Endometrium (tissue), 2 donors: ENCODE results near the gene TTC8.
A peak's percentile ranks its signal among the peaks of the same experiment; 100 is the strongest.
"Not testable (repeated sequence)": the region's sequence is repeated elsewhere in the genome, so short reads cannot be mapped to it uniquely, and the experiment has no call there.

Experiments
- FAIRE-seq: peaks from 2 replicates; lab custom pipeline; 2012; peaks lifted over from hg19 to GRCh38; lab: Jason Lieb, UNC
- donor health status: control.
- donor health status: control.

The TTC8 gene

DNA sequence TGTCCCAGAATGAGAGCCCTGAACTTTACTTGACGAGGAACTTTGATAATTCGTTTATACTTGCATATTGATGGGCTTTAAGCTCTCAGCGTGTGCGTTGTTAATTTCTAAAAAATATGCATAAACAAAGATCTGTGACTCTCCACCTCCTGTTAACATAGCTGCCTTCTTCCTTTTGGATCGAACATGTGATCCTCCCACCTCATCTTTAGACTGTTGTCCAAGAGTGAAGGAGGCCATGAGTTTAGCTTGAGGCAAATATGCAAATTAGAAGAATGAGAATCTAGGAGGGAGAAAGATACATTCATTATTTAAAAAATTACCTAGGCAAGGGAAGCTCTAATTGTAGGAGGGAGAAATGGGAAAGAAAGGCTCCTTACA, 617 bp downstream of the TTC8 start:
- no peak for FAIRE-seq

DNA sequence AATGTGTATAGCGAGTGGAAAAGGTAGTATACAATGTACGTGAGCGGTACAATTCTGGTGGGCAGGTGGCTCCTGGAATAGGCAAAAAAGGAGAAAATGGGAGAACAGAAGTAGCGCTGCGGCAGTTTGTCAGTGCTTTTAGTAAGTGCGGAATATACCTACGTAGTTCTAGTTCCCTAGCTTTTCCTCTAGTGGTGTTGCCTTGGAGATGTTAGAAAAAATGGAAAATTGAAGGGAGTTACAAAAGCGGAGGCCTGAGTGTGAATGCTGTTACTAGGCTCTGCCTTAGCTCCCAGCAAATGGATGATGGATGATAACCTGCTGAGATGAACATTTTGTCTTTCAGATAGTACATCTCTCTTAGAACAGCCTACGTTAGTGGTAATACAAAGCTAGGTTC, 1.1 kb downstream of the TTC8 start:
- FAIRE-seq = no peak

DNA sequence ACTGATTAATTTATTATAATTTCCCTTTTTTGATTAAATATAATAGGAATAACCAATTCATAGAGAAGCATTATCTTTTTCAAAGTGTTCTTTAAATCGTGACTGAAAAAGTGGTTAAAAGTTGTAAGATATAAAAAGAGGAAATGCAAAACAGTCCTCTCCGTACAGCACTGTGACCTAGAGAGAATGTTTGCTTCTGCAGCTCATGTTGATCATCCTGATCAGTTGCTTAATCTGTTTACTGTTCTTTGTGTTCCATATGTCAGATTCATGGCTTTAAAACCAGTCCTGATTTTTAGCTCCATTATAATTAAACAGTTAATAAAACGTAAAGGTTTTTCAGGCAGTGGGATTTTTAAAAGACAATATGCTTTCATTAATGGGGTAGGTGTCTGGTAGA, 4.7 kb downstream of the TTC8 start:
- no peak for FAIRE-seq

DNA sequence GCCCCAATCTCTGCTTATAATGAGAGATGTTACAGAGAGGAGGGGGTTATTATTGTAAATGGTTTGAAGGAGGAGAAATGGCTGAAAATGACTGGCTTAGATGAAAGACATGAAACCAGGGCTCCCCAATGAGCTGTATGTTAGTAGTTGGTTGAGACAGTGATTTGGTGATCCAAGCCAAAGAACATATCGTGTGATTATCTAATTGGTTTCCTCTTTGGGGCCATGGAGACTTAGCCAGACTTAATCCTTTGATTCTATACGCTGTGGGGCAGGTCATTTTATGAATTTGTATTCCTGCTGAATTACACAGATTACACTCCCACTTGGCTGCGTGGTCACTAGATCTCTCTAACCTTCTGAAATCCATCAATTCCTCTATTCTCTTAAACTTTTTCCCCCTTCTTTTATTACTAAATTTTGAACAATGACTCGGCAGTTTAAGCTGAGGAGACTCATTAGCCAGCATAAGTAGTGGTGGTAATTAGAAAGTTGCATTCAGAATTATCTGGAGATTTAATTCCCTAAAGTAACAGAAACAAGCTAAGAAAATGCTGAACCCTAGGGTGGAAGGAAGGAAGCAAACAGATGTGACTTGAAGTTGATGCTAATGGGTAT, 5.3 kb downstream of the TTC8 start:
- FAIRE-seq = no peak

DNA sequence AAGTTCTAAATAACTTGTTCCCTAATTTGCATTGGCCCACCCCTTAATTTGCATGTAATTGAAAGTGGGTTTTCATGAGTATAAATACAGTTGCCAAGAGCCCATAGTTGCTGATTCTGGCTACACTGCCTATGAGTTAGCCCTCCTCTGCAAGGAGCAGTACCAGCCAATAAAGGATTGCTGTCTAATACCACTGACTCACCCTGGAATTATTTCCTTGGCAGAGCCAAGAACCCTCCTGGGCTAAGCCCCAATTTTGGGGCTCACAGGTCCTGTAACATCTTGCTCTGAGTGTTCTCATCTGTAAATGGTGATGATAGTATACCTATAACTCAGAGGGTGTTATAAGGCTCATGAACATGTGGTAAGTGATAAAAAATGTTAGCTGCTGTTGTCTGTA, 6.8 kb downstream of the TTC8 start:
- no peak for FAIRE-seq

DNA sequence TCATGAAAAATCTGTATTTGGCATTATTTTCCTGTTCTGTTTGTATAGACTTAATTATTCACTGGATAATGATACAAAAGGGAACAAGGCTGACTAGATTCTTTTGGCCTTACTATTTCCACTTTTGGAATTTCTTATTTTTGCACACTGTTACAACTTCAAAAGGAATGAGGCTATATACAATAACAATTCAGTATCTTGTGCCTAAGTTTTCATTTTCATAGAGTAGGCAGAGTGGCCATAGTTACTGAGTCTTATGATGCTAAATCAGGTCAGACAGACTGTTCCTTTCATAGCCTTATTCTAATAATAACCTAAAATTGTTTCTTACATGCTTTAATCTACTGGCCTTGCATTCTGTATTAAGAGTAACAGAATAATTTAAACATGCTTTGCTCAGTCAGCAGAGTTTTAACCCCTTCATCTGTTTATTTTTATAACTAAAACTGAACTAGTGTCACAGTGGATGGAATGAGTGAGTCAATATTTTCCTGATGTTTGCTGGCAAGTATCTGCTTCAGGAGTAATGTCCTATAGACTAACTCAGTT, 10.5 kb downstream of the TTC8 start:
- FAIRE-seq = no peak

DNA sequence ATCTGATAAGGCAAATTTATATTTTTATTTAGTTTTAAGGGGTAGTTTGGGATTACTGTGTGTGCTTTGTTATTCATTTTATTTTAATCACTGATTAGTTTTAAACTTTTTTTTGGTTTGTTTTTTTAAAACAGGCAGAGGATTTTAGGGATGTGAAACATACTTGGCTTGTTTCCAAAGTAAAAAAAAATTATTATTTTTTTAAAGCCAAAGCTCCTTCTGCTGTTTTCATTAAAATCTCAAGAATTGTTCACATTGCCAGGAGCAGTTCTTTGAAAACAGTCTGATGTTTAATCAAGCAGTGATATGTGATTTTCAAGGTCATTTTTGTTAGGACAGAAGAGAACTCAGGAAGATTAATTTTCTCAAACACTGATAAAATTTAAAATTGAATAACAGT, 11.2 kb downstream of the TTC8 start:
- peak; percentile 88 for FAIRE-seq

DNA sequence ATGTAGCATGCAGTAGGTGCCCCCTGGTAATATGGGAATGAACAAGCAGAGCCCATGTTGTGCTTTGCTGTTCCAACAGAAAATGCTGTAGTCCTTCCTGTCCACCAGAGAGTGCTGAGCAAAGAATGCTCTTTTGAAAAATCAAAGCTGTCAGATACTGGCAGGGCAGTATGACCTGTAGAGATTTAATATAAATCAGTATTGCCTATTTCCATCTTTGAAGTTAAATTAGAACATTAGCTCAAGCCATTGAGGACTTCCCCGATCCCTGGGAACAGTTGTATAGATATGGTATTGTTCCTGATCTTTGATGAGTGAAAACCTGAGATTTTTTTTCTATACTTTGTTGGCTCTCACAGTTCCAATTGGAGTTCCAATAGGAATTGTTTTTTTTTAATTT, 13.0 kb downstream of the TTC8 start:
- no peak for FAIRE-seq

DNA sequence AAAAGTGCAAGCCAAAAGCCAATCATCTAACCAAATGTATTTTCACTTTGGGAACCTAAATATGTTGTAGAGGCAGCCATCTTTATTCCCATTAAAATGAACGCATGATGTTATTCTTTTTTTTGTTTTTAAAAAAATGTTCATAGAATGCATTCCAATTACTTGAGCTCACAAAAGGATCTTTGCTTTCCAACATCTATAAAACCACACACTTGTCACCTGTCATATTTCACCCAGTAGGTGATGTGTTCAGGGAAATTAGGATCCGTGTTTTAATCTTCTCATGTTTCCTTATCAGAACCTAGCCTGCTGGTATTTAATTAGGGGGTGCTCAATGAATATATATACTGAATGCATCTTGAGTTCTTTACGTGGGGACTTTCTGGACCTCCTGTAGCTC, 13.6 kb downstream of the TTC8 start:
- FAIRE-seq = no peak

DNA sequence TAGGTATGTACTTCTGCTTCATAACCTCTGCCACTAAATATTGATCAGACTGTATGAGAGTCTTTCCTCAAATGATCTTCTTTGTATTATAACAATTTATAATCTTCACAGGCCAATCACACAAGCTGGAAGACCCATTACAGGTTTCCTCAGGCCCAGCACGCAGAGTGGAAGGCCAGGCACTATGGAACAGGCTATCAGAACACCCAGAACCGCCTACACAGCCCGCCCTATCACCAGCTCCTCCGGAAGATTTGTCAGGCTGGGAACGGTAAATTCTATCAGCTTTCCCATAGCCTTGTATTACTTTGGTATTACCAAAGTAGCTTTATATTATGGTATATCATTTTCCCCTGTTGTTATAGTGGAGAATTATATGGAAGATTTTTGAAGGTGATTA, 16.5 kb downstream of the TTC8 start:
- no peak for FAIRE-seq

DNA sequence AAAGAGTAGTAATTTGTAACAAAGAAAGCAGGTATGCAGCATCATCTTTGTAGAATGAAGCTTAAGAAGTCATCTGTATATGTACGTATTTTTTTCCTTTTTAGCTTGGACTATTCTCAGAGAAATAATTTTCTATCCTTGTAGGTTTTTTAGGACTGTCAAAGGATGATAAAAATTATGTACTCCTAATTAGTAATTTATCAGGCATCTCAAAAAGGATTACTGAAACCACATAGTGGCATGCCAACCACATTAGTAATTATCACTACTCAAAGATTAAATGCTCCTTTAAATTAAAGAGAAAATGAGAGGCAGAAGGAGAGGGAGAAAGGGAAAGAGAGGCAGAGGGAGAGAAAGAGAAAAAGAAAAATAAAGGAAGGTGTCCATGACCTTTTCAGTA, 17.3 kb downstream of the TTC8 start:
- no peak for FAIRE-seq

DNA sequence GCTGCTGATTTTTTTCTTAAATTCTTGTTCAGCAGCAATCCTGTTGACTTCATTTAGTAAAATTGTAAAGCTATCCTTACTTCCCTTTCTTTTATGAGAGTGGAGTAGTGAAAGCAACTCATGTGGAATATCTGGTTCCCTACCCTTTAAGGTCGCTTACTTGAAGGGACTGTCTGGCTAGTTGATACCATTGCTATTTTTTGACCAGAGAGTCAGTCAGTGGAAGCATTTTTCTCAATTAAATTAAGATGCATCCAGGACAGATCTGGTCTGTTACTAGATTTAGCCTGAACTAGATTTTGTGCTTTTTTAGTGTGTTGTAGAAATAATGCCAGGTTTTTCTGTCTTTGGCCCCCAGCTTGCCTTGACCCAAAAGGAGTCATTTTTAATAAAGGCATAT, 18.0 kb downstream of the TTC8 start:
- FAIRE-seq = no peak

DNA sequence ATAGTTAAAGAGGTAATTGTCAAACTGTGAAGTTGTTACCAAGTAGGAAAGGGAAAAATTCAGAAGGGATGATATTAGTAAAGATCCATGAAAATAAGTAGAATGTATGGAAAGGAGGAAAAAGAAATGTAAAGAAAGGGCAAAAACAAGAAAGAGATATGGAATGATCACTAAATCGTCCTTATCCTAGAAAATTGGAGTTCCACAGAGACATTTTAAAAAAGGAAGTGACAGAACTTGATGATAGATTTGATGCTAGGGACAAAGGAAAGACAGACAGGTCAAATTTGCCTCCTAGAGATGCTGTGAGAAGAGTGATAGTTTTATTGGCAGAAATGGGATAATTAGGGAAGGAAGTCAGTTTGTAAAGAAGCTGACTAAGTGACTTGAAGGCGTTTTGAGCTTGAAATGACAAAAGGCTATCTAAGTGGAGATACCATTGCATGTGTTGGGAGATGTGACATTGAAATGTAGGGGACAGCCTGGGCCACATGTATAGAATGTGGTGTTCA, 20.6 kb downstream of the TTC8 start:
- FAIRE-seq = no peak

DNA sequence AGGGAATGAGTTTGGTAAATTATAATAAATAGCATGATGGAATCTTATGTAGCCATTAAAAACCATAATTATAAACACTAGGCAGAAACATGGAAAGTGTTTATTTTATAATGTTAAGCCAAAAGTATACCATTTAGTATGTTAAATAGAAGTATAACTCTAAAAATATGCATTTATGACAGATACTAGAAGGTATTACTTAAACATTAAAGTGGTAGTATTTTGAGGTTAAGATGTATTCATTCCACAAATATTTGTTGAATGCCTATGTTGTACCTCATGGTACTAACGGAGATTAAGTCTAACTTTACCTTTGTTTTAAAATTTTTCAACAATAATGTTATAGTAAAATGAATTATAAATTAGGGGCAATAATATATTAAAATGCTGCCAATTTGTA, 24.1 kb downstream of the TTC8 start:
- no peak for FAIRE-seq

DNA sequence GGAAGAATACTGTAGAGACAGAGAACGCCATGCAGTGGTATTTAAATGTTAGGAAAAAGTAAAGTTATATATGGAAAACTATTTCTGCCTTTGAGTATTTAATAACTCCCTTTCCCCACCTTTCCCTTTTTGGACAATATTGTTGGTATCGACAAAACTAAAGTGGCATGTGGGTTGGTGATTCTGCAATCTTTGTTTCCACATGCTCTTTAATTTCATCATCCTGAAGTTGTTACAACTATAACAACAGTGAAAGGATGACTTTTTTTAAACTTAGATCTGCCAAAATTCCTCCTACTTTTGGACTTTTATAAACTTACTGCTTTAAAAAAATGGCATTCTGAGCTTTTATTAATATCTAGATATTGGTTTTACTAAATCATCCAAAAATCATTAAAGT, 25.3 kb downstream of the TTC8 start:
- FAIRE-seq = no peak

DNA sequence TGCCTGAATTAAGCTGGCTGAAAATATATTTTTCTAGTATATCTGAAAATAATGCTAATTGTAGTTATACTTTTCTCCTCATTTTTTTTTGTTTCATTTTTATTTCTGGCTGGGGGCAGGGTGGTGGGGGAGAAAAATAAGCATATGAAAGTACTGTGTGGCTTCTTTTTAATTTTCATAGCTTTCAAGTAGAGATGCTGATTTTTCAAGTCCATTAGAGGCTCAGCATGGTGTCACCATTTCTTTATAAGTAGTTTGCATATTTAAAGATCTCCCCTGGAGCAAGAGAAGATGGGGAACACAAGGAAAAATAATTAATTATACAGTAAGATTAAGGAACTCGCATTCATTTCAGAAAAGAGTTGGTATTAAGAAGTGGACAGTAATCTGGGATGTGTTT, 27.1 kb downstream of the TTC8 start:
- FAIRE-seq = no peak

DNA sequence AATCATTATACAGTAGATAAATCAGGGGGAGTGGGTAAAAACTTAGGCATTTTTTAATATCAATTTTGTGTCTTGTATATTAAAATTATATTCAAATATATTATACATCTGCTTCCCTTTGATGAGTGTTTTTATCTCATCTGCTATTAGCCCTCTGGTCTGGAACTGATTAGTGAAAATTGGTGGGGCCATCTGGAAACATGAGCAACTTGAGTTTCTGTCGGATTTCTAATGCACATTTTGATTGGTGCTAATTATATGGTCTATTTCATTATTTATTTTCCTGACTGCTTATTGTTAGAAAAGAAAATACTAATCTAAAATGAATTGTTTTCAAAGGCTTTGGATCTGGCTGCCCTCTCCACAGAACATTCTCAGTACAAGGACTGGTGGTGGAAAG, 28.2 kb downstream of the TTC8 start:
- FAIRE-seq = no peak

DNA sequence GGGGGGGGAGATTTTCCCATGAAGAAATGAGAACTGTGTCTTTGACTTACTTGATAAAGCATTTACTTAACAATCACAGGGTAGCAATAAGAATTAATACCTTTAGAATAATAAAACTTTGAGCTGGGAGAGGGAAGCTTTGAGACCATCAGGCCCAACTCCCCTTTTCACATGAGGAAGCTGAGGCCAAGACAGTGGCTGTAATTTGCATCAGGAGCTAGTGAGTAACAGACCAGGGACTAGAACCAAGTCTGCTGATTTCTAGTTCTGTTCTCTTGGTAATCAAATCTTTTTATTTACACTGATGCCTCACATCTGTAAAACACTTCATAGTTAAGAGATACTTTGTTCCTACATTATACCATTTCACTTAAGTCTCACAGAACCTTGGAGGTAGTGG, 28.7 kb downstream of the TTC8 start:
- FAIRE-seq = no peak

DNA sequence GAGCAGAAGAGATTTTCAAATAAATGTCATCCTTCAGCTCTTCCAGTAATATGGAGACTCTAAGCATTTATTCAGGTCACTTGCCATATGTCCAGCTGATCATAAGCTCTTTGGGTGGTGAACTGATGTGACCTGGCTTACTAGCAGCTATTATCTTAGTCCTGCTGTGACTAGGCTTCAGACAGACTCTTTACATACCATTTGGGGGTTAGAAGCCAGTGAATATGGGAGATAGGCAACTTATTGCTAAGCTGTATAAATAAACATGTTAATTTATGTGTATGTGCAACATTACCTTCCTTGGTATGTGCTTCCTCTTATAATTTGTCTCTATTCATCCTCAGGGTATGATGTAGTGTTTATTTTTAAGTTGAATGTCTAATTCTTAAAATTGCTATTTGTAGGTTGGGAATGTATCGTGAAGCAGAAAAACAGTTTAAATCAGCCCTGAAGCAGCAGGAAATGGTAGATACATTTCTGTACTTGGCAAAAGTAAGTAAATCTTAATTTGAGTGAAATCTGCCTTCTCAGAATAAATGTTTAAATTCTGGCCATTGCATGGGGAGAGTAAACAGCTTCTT, 32.4 kb downstream of the TTC8 start:
- no peak for FAIRE-seq

DNA sequence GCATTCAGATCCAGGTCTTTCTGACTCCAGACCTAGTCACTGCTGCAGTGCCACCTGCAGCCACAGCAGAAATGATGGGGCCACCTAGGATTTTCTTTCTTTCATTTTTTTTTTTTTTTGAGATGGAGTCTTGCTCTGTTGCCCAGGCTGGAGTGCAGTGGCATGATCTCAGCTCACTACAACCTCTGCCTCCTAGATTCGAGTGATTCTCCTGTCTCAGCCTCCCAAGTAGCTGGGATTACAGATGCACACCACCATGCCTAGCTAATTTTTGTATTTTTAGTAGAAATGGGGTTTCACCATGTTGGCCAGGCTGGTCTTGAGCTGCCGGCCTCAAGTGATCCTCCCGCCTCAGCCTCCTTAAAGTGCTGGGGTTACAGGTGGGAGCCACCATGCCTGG, 33.4 kb downstream of the TTC8 start:
- not testable (repeated sequence) for FAIRE-seq

DNA sequence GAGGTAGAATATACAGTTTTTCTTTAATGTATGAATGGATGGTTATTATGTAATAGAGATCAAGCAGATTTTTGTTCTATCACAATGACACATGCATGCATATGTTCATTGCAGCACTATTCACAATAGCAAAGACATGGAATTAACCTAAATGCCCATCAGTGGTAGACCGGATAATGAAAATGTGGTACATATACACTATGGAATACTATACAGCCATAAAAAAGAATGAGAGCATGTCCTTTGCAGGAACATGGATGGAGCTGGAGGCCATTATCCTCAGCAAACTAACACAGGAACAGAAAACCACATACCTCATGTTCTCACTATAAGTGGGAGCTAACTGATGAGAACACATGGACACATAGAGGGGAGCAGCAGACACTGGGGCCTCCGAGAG, 34.7 kb downstream of the TTC8 start:
- not testable (repeated sequence) for FAIRE-seq

DNA sequence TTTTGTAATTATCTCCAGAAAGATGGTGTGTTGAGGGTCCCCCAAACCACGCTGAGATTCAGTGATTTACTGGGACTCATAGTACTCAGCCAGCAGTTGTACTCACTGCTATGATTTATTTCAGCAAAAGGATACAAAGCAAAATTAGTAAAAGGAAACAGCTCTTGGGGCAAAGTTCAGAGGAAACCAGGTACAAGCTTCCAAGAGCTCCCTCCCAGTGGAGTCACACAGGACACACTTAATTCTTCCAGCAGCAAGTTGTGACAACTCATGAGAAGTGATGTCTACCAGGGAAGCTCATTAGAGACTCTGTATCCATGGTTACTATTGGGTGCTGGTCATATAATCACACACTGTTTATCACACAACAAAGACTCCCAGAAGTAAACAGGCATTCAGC, 38.7 kb downstream of the TTC8 start:
- FAIRE-seq = no peak

DNA sequence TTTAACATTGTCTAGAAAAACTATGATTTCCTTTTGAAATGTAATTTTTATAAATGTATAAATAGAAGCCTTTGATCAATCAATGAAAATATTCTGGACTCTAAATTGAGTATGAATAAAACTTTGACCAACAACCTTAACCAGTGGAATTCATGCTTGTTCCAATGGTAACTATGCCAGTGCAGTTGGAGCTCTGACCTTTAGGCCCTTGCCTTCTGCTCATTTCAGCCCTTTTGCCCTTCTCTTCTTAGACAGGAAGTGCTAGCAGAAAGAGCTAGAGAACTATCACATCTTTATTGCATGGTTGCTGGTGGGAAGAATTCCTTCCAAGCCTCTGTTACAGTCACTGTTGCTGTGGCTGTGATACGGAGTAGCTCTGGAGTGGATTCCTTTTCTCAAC, 39.7 kb downstream of the TTC8 start:
- no peak for FAIRE-seq

DNA sequence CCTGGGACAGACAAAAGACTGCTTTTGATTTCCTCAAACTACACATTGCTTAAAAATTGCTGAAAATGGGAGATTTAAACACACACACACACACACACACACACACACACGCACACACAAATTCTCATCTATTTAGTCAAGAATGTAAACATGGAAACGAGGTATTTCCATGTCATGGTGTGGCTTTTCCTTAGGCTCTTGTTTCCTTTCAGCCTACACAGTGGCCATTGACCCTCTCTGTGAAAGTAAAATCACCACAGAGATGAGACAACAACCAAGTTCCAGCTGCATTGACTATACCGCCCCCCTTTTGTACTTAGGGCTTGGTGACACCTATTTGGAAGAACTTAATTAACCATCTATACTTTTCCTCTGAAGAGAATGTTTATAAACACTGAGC, 41.9 kb downstream of the TTC8 start:
- no peak for FAIRE-seq
